Heart right ventricle (tissue), 16 donors: ENCODE data around the gene MMP11. TPM values are rescaled to one million over a fixed set of nuclear protein-coding genes. Genes with fewer than 3 reads are reported as not detected.
A peak's percentile ranks its signal among the peaks of the same experiment; 100 is the strongest.

Experiments used
- ATAC-seq, 8 donors: fragments of 200-7000 bp; cut with Tn5 transposase; one replicate each; pipeline ENCODE4 v1.9.1; 2020; ENCODE audit warnings: mild to moderate bottlenecking in 8 of 8, moderate library complexity in 8 of 8, moderate number of reproducible peaks in 1 of 8
- DNase-seq, 2 donors: peaks; one replicate each; pipeline ENCODE4 v3.0.0-alpha.2; 2020
- H3K27ac ChIP-seq, 10 donors: fragments of 200-600 bp; sonication (generic) in 2 of 10; one replicate each; pipeline versions ENCODE4 v1.5.0 to v1.8.0; 2020 to 2022; ENCODE audit warnings: mild to moderate bottlenecking in 3 of 10
- H3K27me3 ChIP-seq, 7 donors: fragments of 200-600 bp; one replicate each; pipeline ENCODE4 v1.8.0; 2021 to 2022; ENCODE audit warnings: mild to moderate bottlenecking in 2 of 7
- H3K36me3 ChIP-seq, 9 donors: fragments of 200-600 bp; sonication (generic) in 1 of 9; one replicate each; pipeline versions ENCODE4 v1.5.0 to v1.8.0; 2020 to 2022; ENCODE audit warnings: mild to moderate bottlenecking in 2 of 9
- H3K4me1 ChIP-seq, 9 donors: fragments of 200-600 bp; sonication (generic) in 1 of 9; one replicate each; pipeline versions ENCODE4 v1.5.0 to v1.8.0; 2020 to 2022; ENCODE audit warnings: mild to moderate bottlenecking in 4 of 9
- H3K4me3 ChIP-seq, 10 donors: fragments of 200-600 bp; sonication (generic) in 2 of 10; one replicate each; pipeline versions ENCODE4 v1.5.0 to v1.8.0; 2020 to 2022; ENCODE audit warnings: mild to moderate bottlenecking in 7 of 10, moderate library complexity in 2 of 10
- H3K9me3 ChIP-seq, 11 donors: fragments of 200-600 bp in 10 of 11; sonication (generic) in 2 of 11; one replicate each; pipeline versions ENCODE4 v1.5.0 to v1.8.0; 2013 to 2022; ENCODE audit warnings: mild to moderate bottlenecking in 2 of 11, control low read depth in 1 of 11, moderate library complexity in 1 of 11
- CTCF ChIP-seq, 9 donors: fragments of 200-600 bp; sonication (generic) in 2 of 9; IDR thresholded peaks; one replicate each; pipeline versions ENCODE4 v1.5.0 to v1.8.0; 2021 to 2022; ENCODE audit warnings: antibody characterized with exemption in 9 of 9, mild to moderate bottlenecking in 5 of 9, moderate library complexity in 1 of 9
- WGBS, 2 donors: extraction: QIAGEN DNeasy Blood & Tissue Kit; methylation state at CpG; one replicate each; pipeline ENCODE4 v1.1.7; 2013; ENCODE audit warnings: inconsistent platforms in 1 of 2; 5-methylcytosine and 5-hydroxymethylcytosine counted together
- intact Hi-C, 10 donors: fragments of 100-400 bp; cut with DNase I; formaldehyde crosslinking; loops; one replicate each; pipeline versions ENCODE4 v1.11.1 to v1.14.2; 2022
- polyA plus RNA-seq, 2 donors: library from polyadenylated mRNA; stranded (reverse); fragments of 200-250 nt; gene quantifications; one replicate each; pipeline ENCODE4 v1.2.3, GENCODE V29; 2013
- total RNA-seq, 10 donors: library from RNA; stranded (reverse); fragmentation: NEBNext Ultra II Directional in 3 of 10; extraction: Animal tissue kit (Norgen Biotek cat#: 25700) in 3 of 10; gene quantifications; one replicate each; pipeline versions ENCODE4 v1.2.1 to v1.2.4, GENCODE V29; 2021 to 2023
- donor health status: Arrhythmogenic right ventricular cardiomyopathy.
- donor health status: ischemic (EF 13 %, LVEDD 7.1; RV severe dilation, severe dysfunction).
- donor health status: healthy with polysubstance abuse.
- donor health status: DM: no; HTN: yes; CAD: no.
- donor health status: DM: no; HTN: no; CAD: no.
- donor health status: ischemic (EF 25% LVEDD 6.9; RV normal size, moderate dysfunction).
- donor health status: ischemic (EF 25% LVEDD 5.7; RV mildly dilated, moderate dysfunction).
- donor health status: healthy.
- donor health status: DM: yes; HTN: yes; CAD: no.
- donor health status: Ischemic cardiomyopathy.
- donor health status: ischemic (EF 35%, LVEDD 5.7; RV mildly dilated, moderate dysfunction).
- donor health status: nonischemic (EF 11% LVEDD 7.7; RV severe dilation, severe dysfunction).
- donor health status: DM: yes; HTN: yes; CAD: no.
- donor health status: PGD.
- donor health status: ischemic (EF 29% LVEDD 5.4; RV normal size, mild dysfunction).
- donor health status: nonischemic (EF 23%, LVEDD 6.1; RV moderate dilation, normal function).

Gene MMP11
- total and polyA plus RNA-seq, 12 donors, result 3.5 to 23.4 (median 7.9) TPM

GRCh38 chr22:23743303-23743705, 29.3 kb upstream of the MMP11 start:
- Histone ChIP-seq H3K36me3 (peaks cover 0 to 43% (median 17%) of the 10 kb centered on the region in 9 donors), H3K9me3 (peaks cover 0 to 3% (median 0%) of the 10 kb centered on the region in 11 donors), H3K27me3 (no peaks in the 10 kb centered on the region), H3K4me1 (peaks cover 0 to 21% (median 12%) of the 10 kb centered on the region in 9 donors), H3K4me3 (no peak overlapping the region), H3K27ac (peak overlapping the region in 3 of 10 donors; percentile 17 to 68 (median 48))
- ATAC-seq (peak in 2 of 8 donors; percentile 14 to 27), DNase-seq (peak in 1 of 2 donors; percentile 39)
- intact Hi-C loops, result no loop called here
- 67 to 85% methylated on average over 2 of the region's 2 CpGs for WGBS, 2 donors
- no peak for TF ChIP-seq CTCF (IDR thresholded peaks at IDR 0.05)

- no peak for ATAC-seq
- DNase-seq, result no peak
- peaks cover 0 to 21% (median 12%) of the 10 kb centered on the region in 9 donors for H3K4me1 ChIP-seq
- H3K9me3 ChIP-seq, result peaks cover 0 to 3% (median 0%) of the 10 kb centered on the region in 11 donors
- no peak overlapping the region for H3K27ac ChIP-seq
- intact Hi-C loops, result no loop called here
- H3K4me3 ChIP-seq, result no peak overlapping the region
- WGBS, 2 donors, result 95 to 97% methylated on average over 13 of the region's 13 CpGs
- H3K27me3 ChIP-seq, result no peaks in the 10 kb centered on the region
- peaks cover 0 to 43% (median 17%) of the 10 kb centered on the region in 9 donors for H3K36me3 ChIP-seq
- TF ChIP-seq CTCF (IDR thresholded peaks at IDR 0.05), result no peak
Observed at GRCh38 chr22:23744001-23744400, 28.6 kb upstream of the MMP11 start.

- intact Hi-C loops, result no loop called here
- H3K4me3 ChIP-seq, result no peak overlapping the region
- DNase-seq (no peak), ATAC-seq (no peak)
- peaks cover 0 to 3% (median 0%) of the 10 kb centered on the region in 11 donors for H3K9me3 ChIP-seq
- no peaks in the 10 kb centered on the region for H3K27me3 ChIP-seq
- no peak overlapping the region for H3K27ac ChIP-seq
- H3K36me3 ChIP-seq, result peaks cover 0 to 43% (median 17%) of the 10 kb centered on the region in 9 donors
- H3K4me1 ChIP-seq, result peaks cover 0 to 22% (median 12%) of the 10 kb centered on the region in 9 donors
- 98% methylated on average over 14 of the region's 14 CpGs for WGBS, 2 donors
- TF ChIP-seq CTCF (IDR thresholded peaks at IDR 0.05), result no peak
Observed at GRCh38 chr22:23744485-23744884, 28.2 kb upstream of the MMP11 start.

GRCh38 chr22:23745791-23746190, 26.9 kb upstream of the MMP11 start:
- Histone ChIP-seq H3K27ac (no peak overlapping the region), H3K4me1 (peaks cover 7 to 34% (median 22%) of the 10 kb centered on the region in 9 donors), H3K9me3 (peaks cover 0 to 3% (median 0%) of the 10 kb centered on the region in 11 donors), H3K27me3 (no peaks in the 10 kb centered on the region), H3K36me3 (peaks cover 0 to 43% (median 17%) of the 10 kb centered on the region in 9 donors), H3K4me3 (no peak overlapping the region)
- DNase-seq (no peak), ATAC-seq (no peak)
- intact Hi-C loops, result no loop called here
- WGBS, 2 donors, result 65 to 66% methylated on average over 6 of the region's 6 CpGs
- no peak for TF ChIP-seq CTCF (IDR thresholded peaks at IDR 0.05)
